ENCODE data around the gene SRGAP2.
"Not testable (repeated sequence)": the region's sequence is repeated elsewhere in the genome, so short reads cannot be mapped to it uniquely, and the experiment has no call there.

SRGAP2 gene

DNA sequence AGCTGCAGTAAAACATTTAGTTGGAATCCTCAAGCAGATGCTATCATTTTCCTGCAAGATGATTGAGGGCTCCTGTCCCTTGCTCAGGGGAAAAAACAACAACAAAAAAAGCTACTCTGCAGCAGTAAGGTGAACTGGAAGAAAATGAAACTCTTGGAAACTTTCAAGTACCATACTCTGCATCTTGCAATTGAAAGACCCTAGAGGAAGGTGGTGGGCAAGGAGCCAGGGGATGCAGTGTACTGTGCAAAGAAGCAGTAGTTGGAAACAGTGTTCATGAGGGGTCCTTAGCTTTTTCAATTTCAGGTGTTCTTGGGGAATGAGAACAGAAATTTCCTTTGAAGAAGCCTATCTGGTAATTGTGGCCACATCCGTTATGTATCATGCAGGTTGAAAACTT, 7.5 kb downstream of the SRGAP2 start:
- not testable (repeated sequence) for DNase-seq

DNA sequence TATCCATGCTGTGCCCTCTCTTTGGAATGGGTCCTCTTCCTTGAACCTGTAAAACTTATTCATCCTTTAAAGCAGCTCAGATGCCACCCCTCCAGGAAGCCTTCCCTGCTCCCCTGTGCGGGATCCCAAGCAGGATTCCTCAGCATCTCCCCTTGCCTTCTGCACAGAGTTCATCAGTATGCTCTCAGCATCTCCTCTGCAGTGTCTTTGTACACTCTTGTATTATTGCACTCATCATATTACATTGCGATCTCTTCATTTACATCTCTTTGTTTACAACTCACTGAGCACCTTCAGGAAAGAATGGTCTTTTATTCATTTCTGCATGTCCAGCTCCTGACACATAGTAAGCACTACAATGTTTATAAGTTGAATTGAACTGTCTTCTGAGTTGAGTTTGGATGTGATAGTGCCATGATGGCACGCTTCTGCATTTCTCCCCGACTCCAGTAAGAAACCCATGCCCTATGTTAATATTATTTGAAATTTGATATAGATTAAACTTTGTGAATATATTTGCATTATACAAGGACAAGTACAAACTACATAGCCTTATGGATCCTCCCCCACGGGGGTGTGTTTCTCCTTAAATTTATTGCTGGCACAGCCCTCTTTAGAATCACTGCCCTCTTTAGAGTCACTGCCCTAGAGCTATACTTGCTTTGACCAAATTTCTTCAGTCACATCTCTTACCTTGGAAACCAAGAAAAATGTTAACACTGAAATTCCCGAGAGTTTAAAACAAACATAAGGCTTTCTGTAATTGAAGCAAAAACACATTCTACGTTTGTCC, 12.5 kb downstream of the SRGAP2 start:
- not testable (repeated sequence) for DNase-seq

DNA sequence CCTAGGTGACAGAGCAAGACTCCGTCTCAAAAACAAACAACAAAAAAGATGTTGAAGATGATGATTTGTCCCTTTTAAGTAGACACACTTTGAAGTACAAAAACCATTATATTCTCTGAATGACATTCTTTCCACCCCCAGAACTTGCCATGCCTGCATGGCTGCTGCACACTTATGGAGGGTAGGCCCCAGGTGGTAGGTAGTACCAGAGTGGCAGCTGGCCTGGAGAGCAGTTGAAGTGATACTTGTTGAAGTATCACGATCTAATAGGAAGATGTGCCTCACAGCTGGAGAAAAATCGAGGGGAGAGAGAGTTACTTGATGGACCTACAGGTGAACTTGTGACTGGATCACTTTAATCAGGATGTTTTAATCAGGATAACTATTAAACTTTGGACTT, 14.9 kb downstream of the SRGAP2 start:
- DNase-seq = not testable (repeated sequence)

DNA sequence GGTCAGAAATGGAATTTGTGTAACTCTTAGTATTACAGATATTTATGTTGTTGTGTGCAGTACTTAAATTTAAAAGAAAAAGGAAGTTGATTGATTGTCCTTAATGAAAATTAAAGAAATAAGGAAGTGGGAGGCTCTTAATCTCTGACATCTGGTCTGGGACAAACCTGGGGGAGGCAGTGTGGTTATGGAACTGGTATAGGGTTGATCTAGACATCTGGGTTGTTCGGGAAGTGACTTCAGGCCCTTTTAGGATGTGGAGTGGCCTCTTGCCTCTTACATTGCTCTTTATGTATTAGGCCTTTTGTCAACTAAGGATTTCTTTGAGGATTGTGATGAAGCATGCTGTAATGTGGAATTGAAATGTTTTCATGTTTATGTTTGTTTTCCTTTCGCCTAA, 15.4 kb downstream of the SRGAP2 start:
- not testable (repeated sequence) for DNase-seq

DNA sequence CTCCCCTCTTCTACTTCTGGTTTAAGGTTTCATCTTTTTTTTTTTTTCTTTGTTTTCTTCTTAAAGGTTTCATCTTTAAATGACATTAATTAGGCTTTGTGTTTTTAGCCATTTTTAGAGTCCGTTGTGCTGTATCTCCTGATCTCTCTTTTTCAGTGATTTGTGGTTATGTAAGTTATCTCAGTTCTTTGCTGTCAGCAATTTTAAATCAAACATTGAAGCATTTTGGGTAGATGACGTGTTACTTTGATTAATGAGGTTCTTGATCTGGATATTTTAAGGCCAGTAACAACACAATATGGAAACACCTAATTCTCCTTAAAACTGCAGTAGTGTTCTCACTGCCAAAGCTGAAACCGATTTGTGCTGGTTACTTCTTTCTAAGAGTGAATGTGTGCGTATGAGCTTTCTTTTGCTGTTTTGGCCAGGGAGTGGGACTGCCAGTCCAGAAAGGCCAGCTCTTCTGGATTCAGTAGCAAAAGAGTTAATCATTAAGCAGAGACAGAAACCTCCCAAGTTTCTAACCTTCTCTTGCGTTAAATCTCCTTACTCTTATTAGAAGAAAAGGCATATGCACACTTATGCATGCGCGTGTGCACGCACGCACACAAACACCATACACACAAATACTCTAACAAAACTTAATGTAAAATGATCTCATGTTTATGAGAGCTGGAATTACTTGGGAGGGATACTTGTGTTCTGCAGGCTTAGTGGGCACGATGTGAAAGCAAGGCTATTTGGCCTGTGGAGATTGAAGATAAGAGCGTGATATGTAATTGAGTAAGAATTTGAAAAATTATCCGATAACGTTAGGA, 16.4 kb downstream of the SRGAP2 start:
- DNase-seq = not testable (repeated sequence)

DNA sequence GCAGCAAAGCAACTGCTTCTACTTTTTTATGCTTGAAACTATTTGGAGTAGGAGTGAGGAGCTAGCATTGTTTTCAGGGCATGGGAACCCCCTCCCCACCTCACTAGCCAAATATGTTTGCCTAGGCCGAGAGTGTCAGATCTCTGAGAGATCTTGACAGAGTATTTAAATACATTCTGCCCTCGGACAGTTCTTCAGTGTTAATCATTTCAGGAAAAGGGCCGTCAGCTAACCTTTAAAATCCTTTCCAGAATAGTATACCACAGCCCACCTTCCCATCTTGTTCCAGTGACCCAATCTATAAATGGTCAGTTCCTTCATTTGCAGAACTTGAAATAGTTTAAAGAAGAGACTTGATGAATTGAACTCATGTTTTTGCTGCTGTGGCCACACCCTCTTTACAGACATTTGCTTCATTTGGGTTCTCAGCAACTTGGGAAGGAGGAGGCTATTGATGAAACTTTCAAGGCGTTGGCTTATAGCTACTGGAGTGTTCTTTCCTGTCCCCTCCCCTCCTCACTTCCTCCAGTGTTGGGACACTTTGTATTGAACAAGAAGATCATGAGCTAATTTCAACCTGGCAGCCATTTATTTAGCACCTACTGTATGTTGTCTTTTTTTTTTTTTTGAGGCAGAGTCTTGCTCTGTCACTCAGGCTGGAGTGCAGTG, 17.1 kb downstream of the SRGAP2 start:
- DNase-seq = not testable (repeated sequence)

DNA sequence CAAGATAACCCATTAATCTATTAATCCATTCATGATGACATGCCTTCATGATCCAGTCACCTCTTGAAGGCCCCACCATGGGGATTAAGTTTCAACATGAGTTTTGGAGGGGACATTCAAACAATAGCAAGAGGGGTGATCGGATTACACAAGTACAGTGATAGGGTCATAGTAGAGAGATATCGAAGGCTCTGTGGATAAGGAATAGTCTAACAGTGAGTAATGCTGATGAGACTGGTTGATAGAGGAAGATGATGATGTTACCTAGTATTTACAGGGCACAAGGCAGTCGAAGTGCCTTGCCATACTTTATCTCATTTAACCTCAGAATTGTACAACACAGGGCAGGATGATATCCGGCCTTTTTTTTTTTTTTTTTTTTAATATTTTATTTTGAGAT, 18.2 kb downstream of the SRGAP2 start:
- DNase-seq = not testable (repeated sequence)

DNA sequence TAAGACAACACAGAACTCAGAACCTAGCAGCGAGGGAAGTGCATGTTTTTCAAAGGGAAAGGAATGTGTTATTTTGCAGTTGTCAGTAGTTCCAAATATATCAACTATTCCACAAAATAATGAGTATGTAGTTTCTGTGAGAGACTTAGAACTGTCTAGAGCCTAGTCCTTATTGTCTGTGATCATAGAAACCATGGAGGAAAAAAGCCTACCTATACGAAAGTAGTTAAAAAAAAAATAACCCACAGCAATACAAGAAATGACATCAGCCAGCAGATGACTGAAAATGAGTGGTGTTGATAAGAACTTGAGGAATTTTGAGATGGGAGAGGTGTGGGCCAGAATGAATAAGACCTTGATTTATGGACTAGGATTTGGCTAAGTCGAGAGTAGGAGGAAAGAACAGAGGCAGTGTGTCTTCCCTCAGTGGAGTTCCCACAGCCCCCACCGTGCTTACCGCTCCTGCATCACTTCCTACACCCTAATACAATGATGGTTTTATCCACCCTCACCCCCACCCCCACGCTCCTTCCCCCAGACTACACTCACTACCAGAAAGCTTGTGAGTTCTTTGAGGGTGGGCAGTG, 20.9 kb downstream of the SRGAP2 start:
- DNase-seq = not testable (repeated sequence)

DNA sequence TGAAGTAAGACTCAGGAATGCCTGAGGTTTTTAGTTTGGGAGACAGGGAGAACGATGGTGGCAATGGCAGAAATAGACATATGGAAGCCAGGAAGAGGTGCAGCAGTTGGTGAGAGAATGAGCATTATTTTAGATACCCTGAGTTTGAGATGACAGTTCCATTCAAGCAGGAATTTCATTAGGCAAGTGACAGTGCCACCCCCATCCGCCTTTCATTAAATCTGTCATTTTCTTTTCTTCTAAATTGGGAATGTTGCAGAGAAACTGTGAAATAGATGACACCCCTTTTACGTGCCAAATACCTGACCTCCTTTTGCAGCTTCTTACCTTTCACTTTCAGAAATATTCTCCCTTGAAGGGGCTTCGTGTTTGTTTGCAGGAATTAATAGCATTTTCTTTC, 22.0 kb downstream of the SRGAP2 start:
- DNase-seq = not testable (repeated sequence)

DNA sequence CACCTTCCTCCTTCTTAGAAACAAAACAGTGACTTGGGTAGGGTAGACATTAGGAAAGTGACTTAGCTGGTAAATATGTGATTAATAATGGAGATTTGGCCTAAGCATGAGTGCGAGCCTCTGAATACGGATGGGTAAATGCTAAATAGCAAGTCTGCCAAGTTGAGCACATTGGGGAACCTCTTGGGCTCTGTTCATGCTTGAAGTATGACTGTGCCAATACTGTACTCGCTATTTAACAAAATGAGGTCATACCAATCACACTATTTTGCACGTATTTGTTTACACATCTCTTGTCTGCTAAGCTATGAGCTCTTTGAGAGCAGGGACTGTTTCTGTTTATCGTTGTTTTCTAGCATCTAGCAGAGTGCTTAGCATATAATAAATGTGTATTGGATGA, 23.5 kb downstream of the SRGAP2 start:
- DNase-seq = not testable (repeated sequence)

DNA sequence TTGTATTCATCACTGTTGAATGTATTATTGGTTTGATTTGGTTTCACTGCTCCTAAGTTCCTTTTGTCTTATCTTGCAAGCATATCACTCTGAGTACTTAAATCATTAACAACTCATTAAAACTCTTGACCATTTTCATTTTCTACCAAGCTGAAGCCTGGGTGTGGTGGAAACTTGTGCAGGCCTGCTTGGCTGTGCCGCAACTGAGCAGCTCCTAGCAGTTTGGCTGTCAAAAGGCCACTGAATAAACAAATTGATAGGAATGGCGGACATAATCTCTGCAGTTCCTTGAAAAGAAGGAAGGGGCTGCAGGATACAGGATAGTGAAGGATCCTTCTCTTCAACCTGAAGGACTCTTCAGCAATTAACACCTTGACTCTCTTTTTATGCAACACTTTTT, 25.9 kb downstream of the SRGAP2 start:
- DNase-seq = not testable (repeated sequence)

DNA sequence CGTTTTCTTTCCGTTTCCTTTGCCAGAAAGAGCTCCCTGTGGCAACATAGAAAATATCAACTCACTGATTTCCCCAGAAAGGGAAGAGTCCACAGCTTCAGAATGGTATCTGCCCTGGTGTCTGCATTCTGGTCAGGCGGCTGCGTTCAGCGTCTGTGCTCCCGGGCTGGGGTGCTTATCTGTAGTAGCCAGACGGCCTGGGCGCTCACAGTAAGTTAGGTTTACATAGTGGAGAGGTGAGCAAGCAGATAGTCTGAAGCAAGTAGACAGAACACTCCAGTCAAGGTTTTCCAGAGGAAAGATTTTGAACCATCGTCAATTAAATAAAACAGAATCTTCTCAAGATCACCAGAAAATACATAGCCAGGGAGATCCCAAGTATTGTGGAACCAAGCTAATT, 28.6 kb downstream of the SRGAP2 start:
- DNase-seq = not testable (repeated sequence)

DNA sequence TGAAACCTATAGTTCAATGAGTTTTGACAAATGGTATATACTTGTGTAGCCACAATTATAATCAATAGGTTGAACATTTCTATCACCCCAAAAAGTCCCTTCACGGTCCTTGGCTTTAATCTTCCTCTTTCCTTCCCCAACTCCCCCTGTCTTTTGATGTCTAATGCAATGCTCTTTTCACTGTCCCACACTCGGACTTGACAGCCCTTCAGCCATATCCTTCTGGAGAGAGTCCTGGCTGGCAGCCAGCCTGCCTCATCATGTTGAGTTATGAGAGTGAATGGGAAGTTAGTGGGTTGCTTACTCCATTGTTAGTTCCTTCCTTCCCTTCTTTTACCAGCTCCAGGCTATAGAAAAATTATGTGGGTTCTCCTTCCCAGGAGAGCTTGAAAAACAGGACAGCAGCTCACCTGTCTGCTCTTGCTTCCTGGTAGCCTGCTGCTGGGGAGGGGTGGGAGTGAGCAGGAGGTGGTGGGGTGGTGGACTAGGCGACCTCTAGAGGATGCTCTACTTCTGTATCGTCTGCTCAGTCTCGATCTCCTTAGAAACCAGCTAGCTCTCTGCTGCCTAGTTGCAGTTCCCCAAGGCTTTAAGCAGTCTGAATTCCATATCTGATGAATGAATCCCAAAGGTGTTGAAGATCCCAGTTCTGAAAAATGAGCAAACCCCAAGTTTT, 29.8 kb downstream of the SRGAP2 start:
- not testable (repeated sequence) for DNase-seq

DNA sequence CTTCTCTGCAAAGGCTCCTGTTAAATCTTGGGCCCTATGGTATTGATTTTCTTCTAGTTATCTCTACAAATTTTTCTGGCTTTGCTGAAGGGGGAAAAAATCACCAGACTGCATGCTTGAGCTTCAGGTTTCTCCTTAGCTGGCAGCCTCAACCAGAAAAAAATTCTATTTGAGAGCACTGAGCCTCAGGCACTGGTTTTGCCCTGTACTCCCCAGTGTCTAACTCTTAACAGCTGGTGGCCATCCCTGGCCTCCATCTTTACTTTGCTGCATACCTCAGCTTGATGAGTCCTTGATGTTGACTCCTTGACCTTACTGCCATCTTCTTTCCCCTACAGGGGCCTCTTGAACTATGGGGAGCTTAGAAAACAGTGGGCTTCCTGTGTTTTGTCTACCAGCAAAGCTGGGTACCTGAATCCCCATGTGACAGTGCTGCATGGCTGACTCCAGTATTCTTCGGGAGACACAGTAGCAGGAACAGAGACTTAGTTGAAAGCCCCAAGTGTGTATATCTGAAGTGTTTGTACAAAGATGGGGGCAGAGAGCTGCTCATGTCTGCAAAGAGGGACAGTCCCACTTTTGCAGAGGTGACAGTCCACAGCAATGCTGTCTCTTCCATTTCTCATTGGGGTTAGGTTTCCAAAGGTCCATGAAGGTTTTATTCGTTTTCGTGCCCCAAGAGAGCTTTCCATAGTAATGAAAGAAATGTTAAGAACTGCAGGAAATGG, 31.0 kb downstream of the SRGAP2 start:
- not testable (repeated sequence) for DNase-seq

DNA sequence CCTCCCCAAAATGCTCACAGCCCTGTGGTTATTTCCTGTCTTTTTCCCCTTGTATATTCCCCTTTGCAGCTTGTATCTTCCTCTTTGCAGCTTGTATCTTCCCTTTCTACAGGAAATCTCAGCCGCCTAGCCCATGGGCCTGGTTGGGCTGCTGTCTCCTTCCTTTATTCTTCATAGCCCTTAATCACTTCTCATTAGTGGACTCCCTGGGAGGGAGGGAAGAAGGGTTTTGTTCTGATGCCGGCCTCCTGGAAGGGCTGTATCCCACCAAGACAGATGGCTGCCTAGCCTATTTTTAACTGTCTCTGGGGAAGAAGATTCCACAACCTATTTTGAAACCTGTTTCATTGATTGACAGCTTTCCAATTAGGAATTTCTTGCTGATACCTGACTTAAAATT, 31.8 kb downstream of the SRGAP2 start:
- not testable (repeated sequence) for DNase-seq

DNA sequence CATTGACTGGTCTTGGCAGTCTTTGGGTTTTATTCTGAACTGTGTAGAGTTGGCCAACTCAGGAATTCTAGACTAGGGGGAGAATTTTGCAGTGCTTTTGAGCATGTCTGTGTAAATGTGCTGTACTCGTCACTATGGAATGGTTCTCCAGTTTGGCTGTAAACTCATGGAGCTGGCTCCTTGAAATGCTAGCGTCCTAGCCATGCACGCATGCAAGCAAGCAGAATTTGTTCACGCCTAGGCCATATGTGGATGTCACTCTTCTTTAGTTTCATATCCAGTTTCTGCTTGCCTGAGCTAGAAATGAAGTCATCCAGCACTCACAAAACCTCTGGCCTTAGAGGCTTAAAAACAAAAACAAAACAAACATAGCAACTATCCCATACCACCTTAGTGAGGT, 36.9 kb downstream of the SRGAP2 start:
- DNase-seq = not testable (repeated sequence)

DNA sequence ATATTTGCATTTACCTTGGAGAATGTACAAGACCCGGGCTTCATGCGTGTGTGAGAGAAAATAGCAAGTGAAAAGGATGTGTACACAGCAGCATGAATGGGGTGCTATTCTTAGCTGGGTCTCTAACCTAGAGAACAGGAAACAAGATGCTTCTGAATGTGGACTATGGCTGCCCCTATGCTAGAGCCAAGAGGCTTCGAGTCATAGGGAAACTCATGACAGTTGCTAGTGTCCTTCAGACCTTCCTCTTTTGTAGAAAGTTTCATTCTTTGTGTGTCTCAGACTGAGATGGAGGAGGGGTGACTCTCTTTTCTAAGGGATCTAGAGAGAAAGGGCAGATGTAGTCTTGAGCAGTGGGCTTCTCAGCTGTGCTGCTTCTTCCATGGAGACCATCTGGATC, 40.0 kb downstream of the SRGAP2 start:
- DNase-seq = not testable (repeated sequence)

DNA sequence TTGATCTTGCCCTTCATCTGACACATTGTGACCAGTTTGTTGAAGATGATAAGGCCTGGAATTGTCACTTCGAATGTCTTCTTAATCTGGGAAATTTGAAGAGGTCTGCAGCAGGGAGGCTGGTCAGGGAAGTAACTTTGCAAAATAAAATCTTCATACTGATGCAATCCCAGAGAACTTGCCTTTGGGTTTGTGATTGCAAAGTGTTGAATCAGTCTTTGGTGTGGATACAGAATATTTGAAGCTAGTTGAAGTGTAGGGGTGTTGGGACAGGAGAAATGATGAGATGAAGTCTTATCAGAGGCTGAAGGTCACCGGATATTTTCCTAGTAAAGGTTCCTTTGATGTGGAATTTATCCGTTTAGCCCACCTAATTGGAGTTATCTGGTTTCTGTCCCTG, 42.1 kb downstream of the SRGAP2 start:
- not testable (repeated sequence) for DNase-seq

DNA sequence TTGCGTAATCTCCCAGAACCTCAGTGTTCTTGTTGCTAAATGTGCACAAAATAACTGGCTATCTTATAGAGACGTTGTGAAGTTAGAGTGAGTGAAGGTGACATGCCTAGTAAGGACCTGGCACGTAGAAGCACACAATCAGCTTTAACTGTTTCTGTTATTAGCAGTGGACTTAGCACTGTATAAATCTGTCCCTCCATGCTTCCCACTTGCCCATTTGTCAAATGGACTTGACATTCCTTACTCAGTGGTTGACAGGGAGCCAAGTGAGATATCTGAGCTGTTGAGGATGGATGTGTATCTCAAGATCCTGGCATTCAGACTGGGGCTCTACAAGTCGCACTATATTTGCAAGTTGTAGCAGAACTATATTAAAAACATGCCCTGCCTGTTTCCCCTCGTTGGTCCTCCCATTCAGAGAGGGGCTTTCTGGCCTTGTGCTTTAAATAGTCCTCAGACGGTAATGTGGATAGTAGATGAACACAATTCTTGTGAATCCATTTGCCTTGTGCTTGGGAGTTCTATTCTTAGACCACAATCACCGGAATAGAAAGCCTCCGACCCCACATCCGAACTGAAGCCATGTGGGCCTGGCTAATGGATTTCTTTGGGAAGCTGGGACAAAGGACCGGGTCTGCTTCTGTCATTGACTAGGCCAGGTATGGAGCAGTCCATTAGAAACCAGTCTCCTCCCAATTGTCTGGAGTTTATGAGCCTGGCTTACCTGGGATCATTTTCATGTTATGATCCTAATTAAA, 43.0 kb downstream of the SRGAP2 start:
- not testable (repeated sequence) for DNase-seq

DNA sequence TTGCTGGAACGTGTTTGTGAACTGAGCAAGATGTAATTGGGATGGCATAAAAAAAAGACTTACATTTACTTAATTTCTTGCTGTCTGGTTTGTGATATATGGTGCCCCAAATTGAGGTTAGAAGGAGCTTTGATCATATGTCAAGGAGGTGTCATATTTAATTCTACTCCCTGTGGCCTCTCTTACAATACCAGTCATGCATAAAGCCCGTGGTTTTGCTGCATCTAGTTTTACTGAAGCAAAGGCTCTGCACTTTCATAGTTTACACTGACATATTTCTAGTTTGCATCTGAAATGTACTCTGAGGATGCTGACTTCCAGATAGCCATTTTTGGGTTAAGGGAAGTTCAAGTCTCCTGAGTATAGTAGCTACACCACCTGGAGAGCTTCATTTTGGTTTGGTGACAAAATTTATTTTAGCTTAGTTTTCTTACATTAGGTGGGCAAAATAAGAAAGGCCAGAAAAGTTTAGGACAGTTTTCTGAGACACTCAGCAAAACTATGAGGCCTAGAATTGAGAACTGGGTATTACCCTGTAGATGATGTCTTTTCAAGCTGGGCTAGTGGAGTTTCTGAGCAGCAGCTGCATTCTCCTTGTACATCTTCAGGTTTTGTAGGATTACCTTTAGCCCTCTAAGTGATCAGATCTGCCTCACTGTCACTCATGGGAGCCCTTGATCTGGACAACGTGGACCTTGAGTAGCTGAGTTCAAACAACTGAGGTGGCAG, 47.8 kb downstream of the SRGAP2 start:
- not testable (repeated sequence) for DNase-seq
